HG03064 (cell line): ENCODE data around the gene ITGA8.
"Not testable (repeated sequence)": the region's sequence is repeated elsewhere in the genome, so short reads cannot be mapped to it uniquely, and the experiment has no call there.

Source experiments
- ATAC-seq: cut with Tn5 transposase; IDR thresholded peaks from one replicate; pipeline ENCODE4 v1.9.1; 2021; ENCODE audit warnings: low read depth; ENCODE audit not compliant: unreplicated experiment

ITGA8 gene

DNA sequence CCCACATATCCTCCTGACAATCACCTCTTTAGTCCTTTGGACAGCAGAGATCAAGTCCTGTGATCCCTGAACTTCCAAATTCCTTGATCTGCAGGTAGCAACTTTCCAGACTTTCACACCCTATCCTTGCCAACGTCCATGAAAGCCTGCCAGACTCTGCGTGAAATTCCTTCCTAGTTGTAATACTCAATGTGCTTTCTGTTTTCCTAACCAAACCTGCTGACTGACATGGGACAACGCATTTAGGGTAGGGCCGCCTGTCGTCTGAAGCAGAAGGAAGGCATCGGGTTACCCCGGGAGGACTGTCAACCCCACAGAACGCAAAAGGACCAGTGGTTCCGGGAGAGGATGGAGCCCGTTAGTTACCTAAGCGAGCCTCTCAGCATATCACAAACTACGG, 23.9 kb downstream of the ITGA8 start:
- ATAC-seq: no peak

DNA sequence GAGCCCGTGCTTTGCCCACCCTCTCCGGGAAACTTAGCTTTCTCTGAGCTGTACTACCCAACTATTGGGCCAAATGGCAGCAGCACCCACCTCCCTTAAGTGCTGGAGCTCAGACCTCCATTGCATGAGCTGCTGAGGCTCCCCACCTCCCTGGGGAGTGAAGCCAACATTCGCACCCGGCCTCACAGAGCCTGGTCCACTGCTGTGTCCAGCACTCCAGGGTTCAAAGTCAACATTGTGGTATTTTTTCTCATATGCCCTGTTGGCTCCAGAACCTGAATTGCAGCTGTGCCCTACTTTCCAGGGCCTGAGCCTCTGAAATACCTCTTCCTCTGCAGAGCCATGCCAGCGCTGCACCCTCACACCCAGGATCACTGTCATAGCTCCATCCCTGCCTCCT, 29.7 kb downstream of the ITGA8 start:
- no peak for ATAC-seq

DNA sequence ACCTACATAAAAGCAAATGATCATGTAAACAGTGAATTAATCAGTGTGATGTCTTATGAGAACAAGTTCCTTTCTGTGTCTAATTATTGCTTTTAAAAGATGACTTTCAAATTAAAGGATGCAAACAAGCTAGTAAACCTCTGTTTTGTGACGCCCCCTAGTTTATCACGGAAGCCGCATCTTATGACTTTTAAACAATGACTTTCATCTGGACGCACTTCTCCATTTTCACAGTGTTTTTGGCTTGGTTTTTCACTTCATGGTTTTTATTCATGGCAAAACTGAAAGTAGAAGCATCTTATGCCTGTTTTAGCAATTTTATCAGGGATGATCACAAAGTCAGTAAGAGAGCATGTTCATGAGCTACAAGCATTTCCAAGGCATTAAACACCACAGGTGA, 35.0 kb downstream of the ITGA8 start:
- ATAC-seq: no peak

DNA sequence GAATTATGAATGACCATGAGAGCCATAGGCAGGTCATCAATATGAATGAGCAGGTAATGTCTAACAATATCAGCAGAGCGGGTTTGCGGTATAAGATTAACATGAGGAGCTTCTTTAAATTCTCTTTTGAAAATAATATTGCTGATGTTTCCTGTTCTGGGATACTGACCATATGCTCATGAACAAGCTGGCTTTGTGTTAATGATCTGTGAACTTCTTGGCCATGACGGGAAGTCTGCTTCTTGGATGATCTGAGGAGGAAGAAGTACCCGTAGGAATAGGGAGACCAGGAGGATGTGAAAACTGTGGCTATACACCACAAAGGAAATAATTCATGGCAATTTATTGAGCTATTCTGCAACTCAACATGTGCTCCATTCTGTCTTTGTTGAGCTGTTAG, 38.6 kb downstream of the ITGA8 start:
- ATAC-seq: no peak

DNA sequence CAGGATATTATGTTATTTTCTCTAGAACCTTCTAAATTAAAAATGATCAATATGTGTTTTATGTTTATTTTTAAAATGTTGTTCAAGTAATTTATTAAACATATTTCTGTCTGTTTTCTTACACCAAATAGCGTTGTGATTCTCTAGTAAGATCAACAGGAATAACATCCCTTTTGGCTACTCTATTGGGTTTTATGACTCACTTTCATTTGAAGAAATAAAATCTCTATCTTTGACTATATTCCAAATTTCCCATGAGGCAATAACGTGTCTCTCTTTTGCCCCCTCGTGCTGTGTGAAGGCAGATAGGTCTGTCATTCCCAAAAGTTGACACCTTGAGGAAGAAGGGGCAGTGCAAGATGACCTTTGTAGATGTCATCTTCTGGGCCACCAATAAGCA, 40.9 kb downstream of the ITGA8 start:
- ATAC-seq: no peak

DNA sequence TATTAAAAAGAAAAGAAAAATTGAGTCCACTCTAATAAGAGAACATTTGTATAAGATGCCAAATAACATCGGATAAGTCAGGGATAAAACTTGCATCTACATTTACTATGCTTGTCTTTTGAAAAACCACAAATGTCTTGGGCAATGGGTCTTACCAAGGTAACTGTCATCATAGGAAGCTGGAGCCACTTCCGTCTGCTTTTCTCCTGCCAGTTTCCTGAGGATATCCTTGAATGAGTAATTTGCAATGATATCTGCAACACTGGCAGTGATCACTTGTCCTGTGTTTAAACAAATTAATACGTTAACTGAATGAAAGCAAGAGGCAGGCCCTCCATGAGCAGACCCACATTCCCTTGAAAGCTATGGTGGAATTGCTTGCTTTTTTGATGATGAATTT, 47.3 kb downstream of the ITGA8 start:
- ATAC-seq: no peak

DNA sequence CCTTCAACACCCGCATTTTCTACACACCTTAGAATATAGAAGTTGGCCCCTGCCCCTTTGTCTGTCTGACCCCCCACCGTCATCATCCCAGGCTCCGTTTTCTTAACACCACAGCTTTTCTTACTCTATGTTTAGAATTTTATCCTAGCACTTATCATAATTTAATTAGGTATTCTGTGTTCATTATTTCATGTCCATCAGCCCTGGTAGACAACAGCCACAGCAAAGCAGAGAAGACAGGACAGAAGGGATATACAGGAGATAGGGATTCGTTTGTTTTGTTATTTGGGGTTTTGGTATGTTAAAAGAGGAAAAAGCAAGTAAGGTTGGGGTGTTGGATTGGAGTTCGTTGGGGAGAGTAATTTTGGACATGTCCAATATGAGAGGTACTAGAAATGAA, 48.8 kb downstream of the ITGA8 start:
- ATAC-seq: no peak

DNA sequence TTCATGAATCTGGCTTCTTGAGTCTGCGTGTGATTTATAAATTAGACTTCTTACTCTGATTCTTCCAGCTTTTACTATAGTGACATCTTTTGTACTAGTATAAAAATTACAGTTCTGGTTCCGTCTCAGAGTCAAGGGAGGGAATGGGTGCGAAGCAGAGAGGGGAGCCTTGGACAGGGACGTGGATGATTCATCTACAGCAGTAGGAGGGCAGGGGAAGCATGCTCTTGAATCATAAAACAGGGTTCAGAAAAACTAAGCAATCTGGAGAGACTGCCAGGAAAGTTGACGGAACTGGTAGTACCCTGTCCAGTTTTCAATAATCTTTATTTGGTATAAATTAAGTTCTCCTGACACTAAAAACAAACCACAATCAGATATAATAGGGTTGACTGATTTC, 58.1 kb downstream of the ITGA8 start:
- ATAC-seq: no peak

DNA sequence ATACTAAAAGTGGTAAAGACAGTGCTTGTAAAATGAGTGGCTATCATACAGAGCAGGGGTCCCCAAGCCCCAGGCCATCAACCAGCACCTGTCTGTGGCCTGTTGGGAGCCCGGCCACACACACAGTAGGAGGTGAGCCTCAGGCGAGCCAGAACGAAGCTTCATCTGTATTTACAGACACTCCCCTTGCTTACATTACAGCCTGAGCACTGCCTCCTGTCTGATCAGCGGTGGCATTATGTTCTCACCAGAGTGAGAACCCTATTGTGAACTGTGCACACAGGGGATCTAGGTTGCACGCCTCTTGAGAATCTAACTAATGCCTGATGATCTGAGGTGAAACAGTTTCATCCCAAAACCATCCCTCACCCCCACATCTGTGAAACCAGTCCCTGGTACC, 58.7 kb downstream of the ITGA8 start:
- ATAC-seq: no peak

DNA sequence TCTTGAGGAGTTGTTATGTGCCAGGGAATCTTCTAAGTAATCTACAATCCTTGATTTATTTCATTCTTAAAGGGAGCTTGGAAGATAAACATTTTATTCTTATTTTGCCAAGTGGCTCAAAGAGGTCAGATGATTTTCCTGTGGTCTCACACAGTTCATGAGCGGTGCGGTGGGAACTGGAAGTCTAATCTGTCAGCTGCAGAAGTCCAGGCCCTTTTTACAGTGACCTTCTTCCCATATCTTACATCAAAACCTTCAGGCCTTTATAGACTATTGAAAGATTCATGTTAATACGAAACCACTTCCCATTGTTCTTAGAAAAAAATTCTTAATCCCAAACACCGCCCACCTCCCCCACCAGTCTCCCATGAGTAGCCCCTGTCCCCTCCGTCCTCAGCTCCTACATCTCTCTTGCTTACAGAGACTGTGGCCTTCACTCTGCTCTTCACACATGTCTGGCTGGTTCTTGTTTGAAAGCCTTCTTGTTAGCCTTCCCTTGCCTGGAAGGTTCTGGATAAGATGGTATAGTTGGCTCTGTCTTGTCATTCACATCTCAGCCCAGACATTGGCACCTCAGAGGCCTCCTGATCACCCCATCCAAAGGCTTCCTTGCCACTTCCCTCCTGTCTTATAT, 61.5 kb downstream of the ITGA8 start:
- ATAC-seq: no peak

DNA sequence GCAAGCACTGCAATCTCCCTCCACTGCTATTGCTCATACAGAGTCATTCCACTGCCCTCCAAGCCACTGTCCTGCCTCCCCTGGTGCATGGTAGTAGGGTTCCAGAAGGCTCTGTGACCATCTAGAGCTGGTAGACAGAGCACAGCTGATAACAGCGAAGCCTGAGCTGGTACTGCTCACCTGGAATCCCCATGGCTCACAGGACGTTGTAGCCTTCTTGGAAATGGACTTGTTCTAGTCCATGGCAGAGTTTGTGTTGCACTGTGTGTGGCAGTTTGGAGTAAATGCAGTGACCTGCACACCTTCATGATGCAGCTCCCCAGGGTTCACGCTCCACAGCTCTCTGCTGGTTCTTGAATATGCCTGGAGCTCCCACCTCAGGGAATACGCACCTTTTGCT, 67.0 kb downstream of the ITGA8 start:
- no peak for ATAC-seq

DNA sequence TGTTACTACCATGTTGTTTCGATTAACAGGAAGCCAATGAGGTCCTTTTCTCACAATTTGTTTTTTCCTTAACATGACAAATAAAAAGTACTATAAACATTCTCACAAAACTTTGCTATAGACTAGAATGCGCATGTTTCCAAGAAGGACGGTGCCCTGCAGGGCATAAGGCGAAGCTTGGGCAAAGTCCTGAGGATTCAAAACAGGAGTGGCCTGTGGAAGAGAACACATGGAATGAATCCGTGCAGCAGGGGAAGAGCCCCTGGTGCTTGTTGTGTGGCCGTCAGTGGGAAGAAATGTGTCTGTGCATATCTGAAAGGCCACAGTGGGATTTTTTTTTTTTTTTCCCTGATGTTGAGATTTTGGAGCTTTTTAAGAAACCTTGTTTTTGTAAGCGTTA, 67.6 kb downstream of the ITGA8 start:
- ATAC-seq: no peak

DNA sequence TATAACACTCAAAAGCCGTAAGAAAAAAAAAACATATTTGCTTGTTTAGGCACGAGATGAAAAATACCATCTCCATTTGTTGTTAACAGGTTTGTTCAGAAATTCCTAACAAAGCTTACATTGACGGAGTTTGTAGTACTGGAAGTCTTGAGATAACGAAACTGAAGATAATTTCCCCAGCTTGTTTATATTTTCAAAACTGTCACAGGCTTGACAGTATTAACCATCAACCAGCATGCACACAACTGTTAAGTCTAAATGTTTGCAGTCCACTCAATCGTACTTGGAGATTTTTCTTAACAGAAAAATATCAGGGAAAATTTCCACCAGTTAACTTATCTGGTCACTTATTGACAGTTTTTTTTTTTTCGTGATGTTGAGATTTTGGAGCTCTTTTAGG, 68.5 kb downstream of the ITGA8 start:
- no peak for ATAC-seq

DNA sequence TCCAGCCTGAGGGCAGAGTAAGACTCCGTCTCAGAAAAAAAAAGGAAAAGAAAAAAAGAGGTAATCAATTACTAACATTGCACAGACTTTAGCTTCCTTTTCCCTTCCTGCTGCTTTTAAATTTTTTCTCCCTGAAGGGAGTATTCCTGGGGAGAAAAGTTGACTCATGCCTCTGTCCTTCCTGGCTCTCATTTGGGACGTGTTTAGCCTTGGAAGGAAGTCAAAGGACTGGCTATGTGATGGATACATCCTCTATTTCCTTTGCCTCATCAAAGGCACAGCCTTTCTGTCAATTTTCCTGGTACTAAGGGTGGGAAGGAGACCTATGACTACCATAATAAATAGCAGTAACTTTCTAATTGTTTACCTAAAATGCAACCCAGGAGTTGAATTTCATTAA, 77.6 kb downstream of the ITGA8 start:
- ATAC-seq: no peak

DNA sequence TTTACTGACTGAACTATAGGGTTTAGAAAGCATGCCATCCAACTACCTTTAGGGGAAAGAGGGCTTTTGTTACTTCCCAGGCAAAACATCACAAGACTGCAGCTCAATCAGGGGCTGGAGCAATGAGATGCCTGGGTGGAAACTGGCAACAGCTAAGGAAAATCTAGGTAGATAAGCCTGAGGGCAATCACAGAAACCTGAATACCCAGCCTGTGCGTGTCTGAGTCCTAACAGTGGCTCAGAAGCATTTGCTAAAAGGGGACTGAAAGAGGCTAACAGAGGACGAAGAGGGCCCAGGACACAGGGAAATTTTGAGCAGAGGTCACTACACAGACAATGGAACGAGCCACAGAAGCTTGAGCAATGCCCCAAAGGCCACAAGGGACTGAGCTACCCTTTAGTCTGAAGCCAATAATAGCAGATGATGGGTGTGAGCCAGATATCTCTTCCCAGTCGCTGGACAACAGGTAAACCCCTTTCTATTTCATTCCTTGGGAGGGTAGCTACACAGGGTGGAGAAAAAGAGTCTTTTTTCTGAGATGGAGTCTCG, 79.1 kb downstream of the ITGA8 start:
- no peak for ATAC-seq

DNA sequence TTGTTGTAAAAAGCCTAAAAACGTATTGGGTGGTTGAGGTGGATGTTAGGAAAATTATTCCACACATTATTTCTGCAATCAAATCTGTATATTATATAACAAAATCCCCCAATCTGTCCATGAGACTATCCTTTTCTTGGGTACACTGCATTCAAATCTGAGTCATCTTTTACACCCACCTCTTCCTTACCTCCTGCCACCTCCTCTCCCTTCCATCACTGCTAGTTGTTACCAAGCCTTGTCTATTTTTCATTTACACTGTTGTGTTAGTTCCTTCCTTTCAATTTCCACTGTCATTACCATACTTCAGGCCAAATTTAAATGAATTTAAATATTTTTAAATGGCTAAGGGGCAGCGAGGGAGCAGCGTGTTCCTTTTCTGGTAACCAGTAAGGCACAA, 83.3 kb downstream of the ITGA8 start:
- no peak for ATAC-seq

DNA sequence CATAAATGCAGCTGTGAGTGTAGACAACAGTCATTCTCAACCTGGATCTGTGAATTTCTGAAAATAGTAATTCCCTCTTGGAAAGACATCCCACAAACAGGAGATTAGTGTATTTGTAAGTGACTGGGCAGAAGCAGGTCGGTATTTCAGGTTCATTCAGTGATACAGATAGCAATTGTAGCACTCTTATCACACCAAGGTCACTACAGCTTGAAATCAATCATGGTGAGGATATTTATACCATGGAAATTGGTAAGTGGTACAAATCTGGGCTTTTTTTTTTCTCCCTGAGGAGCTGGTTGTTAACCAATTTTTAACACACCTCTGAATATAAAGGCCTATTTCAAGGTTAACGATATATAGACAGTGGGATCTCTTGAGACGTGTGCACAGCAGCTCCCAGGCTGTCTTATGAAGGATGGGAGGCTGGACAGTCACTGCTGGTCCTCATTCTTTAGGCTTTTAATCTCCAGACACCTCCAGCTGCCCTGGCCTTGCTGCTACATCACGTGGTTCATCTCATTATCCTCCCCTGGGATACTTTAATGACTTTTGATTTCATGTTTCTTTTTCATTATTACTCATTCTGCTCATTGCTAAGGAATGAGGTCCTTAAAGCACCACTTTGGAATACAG, 87.1 kb downstream of the ITGA8 start:
- no peak for ATAC-seq

DNA sequence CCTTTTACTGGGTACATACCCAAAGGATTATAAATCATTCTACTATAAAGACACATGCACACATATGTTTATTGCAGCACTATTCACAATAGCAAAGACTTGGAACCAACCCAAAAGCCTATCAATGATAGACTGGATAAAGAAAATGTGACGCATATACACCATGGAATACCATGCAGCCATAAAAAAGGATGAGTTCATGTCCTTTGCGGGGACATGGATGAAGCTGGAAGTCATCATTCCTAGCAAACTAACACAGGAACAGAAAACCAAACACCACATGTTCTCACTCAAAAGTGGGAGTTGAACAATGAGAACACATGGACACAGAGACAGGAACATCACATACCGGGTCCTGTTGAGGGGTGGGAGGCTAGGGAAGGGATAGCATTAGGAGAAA, 88.5 kb downstream of the ITGA8 start:
- ATAC-seq: not testable (repeated sequence)

DNA sequence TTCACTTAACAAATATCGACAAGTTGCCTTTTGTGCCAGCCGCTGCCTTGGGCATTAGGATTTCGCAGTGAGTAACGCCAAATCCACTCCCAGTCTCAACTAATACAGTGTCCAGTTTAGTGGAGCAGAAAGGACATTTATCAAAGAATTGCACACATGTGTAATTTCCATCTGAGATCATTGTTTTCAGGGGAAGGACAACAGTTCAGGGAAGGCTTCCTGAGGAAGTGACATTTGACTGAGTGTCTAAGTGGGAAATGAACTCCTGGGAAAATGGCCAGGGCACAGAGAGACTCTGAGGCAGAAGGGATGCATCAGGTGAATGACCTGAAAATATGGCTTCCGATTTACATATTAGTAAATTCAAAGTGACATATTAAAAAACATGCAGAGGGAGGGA, 89.4 kb downstream of the ITGA8 start:
- no peak for ATAC-seq

DNA sequence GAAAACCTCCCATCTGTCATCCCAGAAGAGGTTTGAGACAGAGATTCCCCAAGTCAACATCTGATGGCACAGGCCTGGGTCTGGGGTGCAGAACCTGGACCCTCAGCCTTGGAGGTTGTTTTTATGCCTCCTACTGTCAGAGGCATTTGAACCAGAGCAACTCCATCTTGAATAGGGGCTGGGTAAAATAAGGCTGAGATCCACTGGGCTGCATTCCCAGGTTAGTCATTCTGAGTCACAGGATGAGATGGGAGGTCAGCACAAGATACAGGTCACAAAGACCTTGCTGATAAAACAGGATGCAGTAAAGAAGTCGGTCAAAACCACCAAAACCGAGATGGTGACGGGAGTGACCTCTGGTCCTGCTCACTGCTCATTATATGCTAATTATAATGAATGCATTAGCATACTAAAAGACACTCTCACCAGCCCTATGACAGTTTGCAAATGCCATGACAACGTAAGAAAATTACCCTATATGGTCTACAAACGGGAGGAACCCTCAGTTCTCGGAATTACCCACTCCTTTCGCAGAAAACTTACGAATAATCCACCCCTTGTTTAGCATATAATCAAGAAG, 92.0 kb downstream of the ITGA8 start:
- ATAC-seq: no peak

DNA sequence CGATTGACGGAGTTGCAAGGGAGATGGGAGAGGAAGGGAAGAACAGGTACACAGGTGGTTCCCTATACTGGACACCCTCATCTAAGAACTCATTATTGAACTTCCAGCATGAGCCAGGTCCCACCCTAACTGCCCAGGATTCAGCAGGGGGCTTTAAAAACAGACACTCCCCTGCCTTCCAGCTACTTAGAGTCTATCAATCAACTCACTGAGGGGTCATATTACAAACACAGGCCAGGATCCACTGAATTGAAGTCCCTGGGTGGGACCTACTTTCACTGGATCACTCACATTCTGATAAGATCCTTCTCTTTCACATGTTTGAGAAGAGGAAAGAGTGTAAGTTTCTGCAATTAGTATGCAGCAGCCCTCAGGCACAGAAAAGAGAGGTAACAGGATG, 92.8 kb downstream of the ITGA8 start:
- no peak for ATAC-seq

DNA sequence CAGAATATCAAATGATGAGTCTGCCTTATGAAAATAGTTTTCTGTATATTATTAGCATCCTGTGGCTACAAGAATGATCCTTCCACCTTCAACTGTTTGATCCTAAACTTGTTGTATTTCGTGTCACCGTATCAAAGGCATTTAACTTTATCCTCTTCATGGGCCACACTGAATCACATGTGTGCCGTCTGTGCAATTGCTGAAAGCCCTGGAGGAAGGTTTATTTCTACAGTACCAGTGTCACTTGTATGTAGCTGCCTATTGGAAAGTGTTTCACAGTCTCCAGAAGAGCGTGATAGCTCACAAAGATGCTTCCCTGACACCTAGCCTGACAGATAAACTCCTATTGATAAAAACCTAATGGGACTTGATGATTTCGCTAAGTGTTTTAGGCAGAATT, 94.5 kb downstream of the ITGA8 start:
- ATAC-seq: no peak
